Measurements from ENCODE around the gene C19orf33.
"Not testable (repeated sequence)": the region's sequence is repeated elsewhere in the genome, so short reads cannot be mapped to it uniquely, and the experiment has no call there.

Gene C19orf33

GRCh38 chr19:38303517-38304351, at the start of gene C19orf33:
Gene C19orf33 (plus strand): TSS chr19:38304251. CDS start chr19:38304262, 11 bp downstream.
- peak; percentile 67 for DNase-seq

GRCh38 chr19:38255383-38256014, 48.6 kb upstream of the C19orf33 start:
- peak; percentile 69 for DNase-seq

GRCh38 chr19:38261942-38262341, 42.1 kb upstream of the C19orf33 start:
- not testable (repeated sequence) for DNase-seq

GRCh38 chr19:38262585-38263268, 41.3 kb upstream of the C19orf33 start:
- DNase-seq = no peak

- peak; percentile 81 for DNase-seq
These were observed 40.2 kb upstream of the C19orf33 start for GRCh38 chr19:38263689-38264485.

- DNase-seq = peak; percentile 75
These were observed 39.4 kb upstream of the C19orf33 start, which contains the start of gene SPINT2 for GRCh38 chr19:38264486-38265212. Gene SPINT2 (plus strand): TSS chr19:38264573. CDS start chr19:38264893, 320 bp downstream.

- peak; percentile 84 for DNase-seq
These were observed 38.7 kb upstream of the C19orf33 start for GRCh38 chr19:38265213-38265861.

- no peak for DNase-seq
These were observed 38.1 kb upstream of the C19orf33 start for GRCh38 chr19:38265921-38266429.

- no peak for DNase-seq
These were observed 37.0 kb upstream of the C19orf33 start for GRCh38 chr19:38266981-38267597.

GRCh38 chr19:38267761-38268483, 36.1 kb upstream of the C19orf33 start:
- peak; percentile 62 for DNase-seq

GRCh38 chr19:38268539-38268938, 35.5 kb upstream of the C19orf33 start:
- DNase-seq = peak; percentile 56

- DNase-seq = peak; percentile 84
These were observed 33.4 kb upstream of the C19orf33 start for GRCh38 chr19:38270587-38271167.

GRCh38 chr19:38273499-38273898, 30.6 kb upstream of the C19orf33 start:
- DNase-seq = peak; percentile 50

GRCh38 chr19:38274739-38275138, 29.3 kb upstream of the C19orf33 start:
- peak; percentile 44 for DNase-seq

- DNase-seq = no peak
These were observed 27.0 kb upstream of the C19orf33 start for GRCh38 chr19:38276942-38277517.

- DNase-seq = no peak
These were observed 26.5 kb upstream of the C19orf33 start for GRCh38 chr19:38277549-38277948.

GRCh38 chr19:38277969-38278680, 25.9 kb upstream of the C19orf33 start:
- no peak for DNase-seq

- no peak for DNase-seq
These were observed 25.3 kb upstream of the C19orf33 start for GRCh38 chr19:38278751-38279150.
